Choroid plexus epithelial cell (primary cell): ENCODE measurements around the gene ZNHIT2.

Experiments
- DNase-seq: peaks from one replicate; pipeline ENCODE4 v3.0.0-alpha.2; 2010; ENCODE audit warnings: low read depth
- H3K4me3 ChIP-seq: 2 replicates; pipeline ENCODE4 v1.5.1; 2011; ENCODE audit warnings: low read depth, mild to moderate bottlenecking, control low read depth, low read length, moderate library complexity
- CTCF ChIP-seq: conservative IDR thresholded peaks from 2 replicates; pipeline ENCODE4 v1.5.1; 2011; ENCODE audit warnings: low read depth, mild to moderate bottlenecking, control low read depth, inconsistent platforms, low read length, moderate library complexity

The ZNHIT2 gene

GRCh38 chr11:65134240-65134951, 16.9 kb upstream of the ZNHIT2 start, which contains the start of gene SYVN1:
SYVN1 (minus strand) TSS chr11:65134519; CDS start chr11:65133601, 918 bp downstream.
- peak within 1 kb of the TSS; percentile 93 for H3K4me3 ChIP-seq
- peak; percentile 86 for DNase-seq
- TF ChIP-seq CTCF: no peak

- peak; percentile 52 for DNase-seq
- TF ChIP-seq CTCF: no peak
Measured at GRCh38 chr11:65133724-65134123, 16.2 kb upstream of the ZNHIT2 start.

GRCh38 chr11:65132988-65133700, 15.6 kb upstream of the ZNHIT2 start:
- peak; percentile 35 for DNase-seq
- H3K4me3 ChIP-seq: peak overlapping the region; percentile 93
- TF ChIP-seq CTCF: no peak

More at GRCh38 chr11:65133724-65134123, 16.2 kb upstream of the ZNHIT2 start:
- peak overlapping the region; percentile 93 for H3K4me3 ChIP-seq

GRCh38 chr11:65132238-65132987, 14.9 kb upstream of the ZNHIT2 start:
- TF ChIP-seq CTCF: no peak
- peak overlapping the region; percentile 93 for H3K4me3 ChIP-seq
- no peak for DNase-seq

- TF ChIP-seq CTCF: no peak
- H3K4me3 ChIP-seq: no peak overlapping the region
- no peak for DNase-seq
Measured at GRCh38 chr11:65131895-65132237, 14.4 kb upstream of the ZNHIT2 start.

DNA sequence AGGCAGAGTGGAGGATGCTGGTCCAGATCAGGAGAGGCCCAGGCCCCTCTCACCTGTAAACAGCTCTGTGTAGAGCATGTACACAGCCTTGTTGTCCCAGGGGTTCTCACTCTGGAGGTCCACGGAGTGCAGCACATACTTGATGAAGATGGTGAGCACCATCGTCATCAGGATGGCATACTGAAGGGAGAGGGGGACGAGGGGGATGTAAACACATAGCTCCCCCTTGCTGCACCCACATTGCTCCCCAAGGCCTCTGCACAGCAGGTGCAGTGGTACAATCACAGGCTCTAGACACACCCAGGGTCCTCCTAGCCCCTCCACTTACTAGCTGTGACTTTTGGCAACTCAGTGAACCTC, 13.9 kb upstream of the ZNHIT2 start:
- H3K4me3 ChIP-seq: no peak overlapping the region
- TF ChIP-seq CTCF: no peak
- DNase-seq: no peak
